Peyer's patch (tissue), 4 donors: ENCODE results near the gene INPP4A. TPM values are rescaled to one million over a fixed set of nuclear protein-coding genes. Genes with fewer than 3 reads are reported as not detected.

ENCODE experiments used
- DNase-seq, 3 donors: peaks; one replicate each; pipeline ENCODE4 v3.0.0-alpha.2; 2017 to 2019
- H3K27ac ChIP-seq, 4 donors: fragments of 200-600 bp; sonication (generic); one replicate each; pipeline ENCODE4 v1.5.1; 2016 to 2019
- H3K27me3 ChIP-seq, 2 donors: fragments of 200-600 bp; sonication (generic); one replicate each; pipeline ENCODE4 v1.5.1; 2019
- H3K36me3 ChIP-seq, 3 donors: fragments of 200-600 bp; sonication (generic); one replicate each; pipeline ENCODE4 v1.5.1; 2016 to 2019
- H3K4me1 ChIP-seq, 4 donors: fragments of 200-600 bp; sonication (generic); one replicate each; pipeline ENCODE4 v1.5.1; 2016 to 2019
- H3K4me3 ChIP-seq, 4 donors: fragments of 200-600 bp; sonication (generic); 1 replicate in 3 of 4; 2 replicates in 1 of 4; pipeline ENCODE4 v1.5.1; 2016 to 2019; ENCODE audit warnings: mild to moderate bottlenecking in 1 of 4
- H3K9me3 ChIP-seq, 4 donors: fragments of 200-600 bp; sonication (generic); one replicate each; pipeline ENCODE4 v1.5.1; 2016 to 2019; ENCODE audit warnings: mild to moderate bottlenecking in 1 of 4
- CTCF ChIP-seq, 6 experiments: fragments of 450-650 bp in 4 of 6; fragments of 200-600 bp in 2 of 6; sonication (generic) in 1 of 6; IDR thresholded peaks; one replicate each; pipeline ENCODE4 v1.5.1; 2017 to 2019; ENCODE audit warnings: antibody characterized with exemption in 6 of 6, mild to moderate bottlenecking in 3 of 6, moderate library complexity in 1 of 6
- POLR2A ChIP-seq, 2 donors: fragments of 450-650 bp; IDR thresholded peaks; one replicate each; pipeline ENCODE4 v1.5.1; 2017; ENCODE audit warnings: antibody characterized with exemption in 2 of 2, mild to moderate bottlenecking in 2 of 2, moderate library complexity in 2 of 2
- total RNA-seq, 4 donors: library from RNA; depleted of rRNA; stranded (reverse); fragments of >200 nt; gene quantifications; one replicate each; pipeline ENCODE4 v1.1.0, GENCODE V29; 2016

INPP4A gene
- total RNA-seq, 4 donors from 2014 or later: 15.6 to 78.4 (median 27.4) TPM

- Histone ChIP-seq H3K9me3 (no peaks in the 10 kb centered on the region), H3K36me3 (peaks cover 0 to 68% (median 0%) of the 10 kb centered on the region in 3 donors), H3K4me1 (no peaks in the 10 kb centered on the region), H3K27me3 (no peaks in the 10 kb centered on the region), H3K27ac (peak overlapping the region in 1 of 4 donors; percentile 2), H3K4me3 (no peak overlapping the region)
- DNase-seq: peak in 1 of 3 donors; percentile 23
- TF ChIP-seq CTCF (IDR thresholded peaks at IDR 0.05): no peak
- no peak for TF ChIP-seq POLR2A (IDR thresholded peaks at IDR 0.05)
Observed at GRCh38 chr2:98565286-98565860, 120.7 kb downstream of the INPP4A start.

- DNase-seq: peak in 1 of 3 donors; percentile 36
- peaks cover 0 to 74% (median 0%) of the 10 kb centered on the region in 3 donors for H3K36me3 ChIP-seq
- TF ChIP-seq POLR2A (IDR thresholded peaks at IDR 0.05) (no peak), CTCF (IDR thresholded peaks at IDR 0.05) (no peak)
- H3K9me3 ChIP-seq: no peaks in the 10 kb centered on the region
- H3K4me3 ChIP-seq: no peak overlapping the region
- H3K4me1 ChIP-seq: no peaks in the 10 kb centered on the region
- H3K27me3 ChIP-seq: no peaks in the 10 kb centered on the region
- H3K27ac ChIP-seq: no peak overlapping the region
Observed at GRCh38 chr2:98565941-98566340, 121.3 kb downstream of the INPP4A start.

GRCh38 chr2:98568161-98568956, 123.7 kb downstream of the INPP4A start:
- Histone ChIP-seq H3K27ac (no peak overlapping the region), H3K36me3 (peaks cover 0 to 91% (median 0%) of the 10 kb centered on the region in 3 donors)
- TF ChIP-seq POLR2A (IDR thresholded peaks at IDR 0.05) (no peak), CTCF (IDR thresholded peaks at IDR 0.05) (no peak)

GRCh38 chr2:98569197-98569793, 124.6 kb downstream of the INPP4A start:
- no peaks in the 10 kb centered on the region for H3K27me3 ChIP-seq
- no peaks in the 10 kb centered on the region for H3K4me1 ChIP-seq
- H3K36me3 ChIP-seq: peaks cover 0 to 89% (median 0%) of the 10 kb centered on the region in 3 donors
- no peak overlapping the region for H3K27ac ChIP-seq
- no peak for TF ChIP-seq POLR2A (IDR thresholded peaks at IDR 0.05)
- TF ChIP-seq CTCF (IDR thresholded peaks at IDR 0.05): peak; percentile 60 to 86 (median 71)
- DNase-seq: peak; percentile 58 to 76 (median 70)
- no peak overlapping the region for H3K4me3 ChIP-seq
- H3K9me3 ChIP-seq: no peaks in the 10 kb centered on the region

More at GRCh38 chr2:98568161-98568956, 123.7 kb downstream of the INPP4A start:
- H3K27me3 ChIP-seq: no peaks in the 10 kb centered on the region
- DNase-seq: peak in 1 of 3 donors; percentile 35
- no peak overlapping the region for H3K4me3 ChIP-seq
- H3K9me3 ChIP-seq: no peaks in the 10 kb centered on the region
- no peaks in the 10 kb centered on the region for H3K4me1 ChIP-seq

DNA sequence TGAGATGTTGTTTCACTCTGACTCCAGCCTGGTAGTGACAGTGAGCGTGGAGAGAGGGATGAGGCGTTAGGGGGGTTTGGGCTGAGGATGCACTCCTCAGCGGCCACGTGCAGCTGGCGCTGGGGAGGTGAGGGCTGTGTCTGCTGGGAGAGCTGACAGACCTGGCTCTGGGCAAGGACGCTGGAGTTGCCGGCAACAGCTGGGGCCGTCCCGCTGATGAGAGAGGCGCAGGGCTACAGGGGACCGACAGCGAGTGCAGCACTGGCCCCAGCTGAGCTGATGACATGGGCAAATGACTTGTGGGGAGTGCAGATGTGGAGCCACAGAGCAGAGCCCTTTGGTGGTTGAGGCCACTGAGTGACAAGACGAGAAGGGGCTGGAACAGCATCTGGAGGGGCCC, 125.3 kb downstream of the INPP4A start:
- peak in 1 of 3 donors; percentile 35 for DNase-seq
- Histone ChIP-seq H3K27me3 (no peaks in the 10 kb centered on the region), H3K4me3 (no peak overlapping the region), H3K27ac (no peak overlapping the region), H3K9me3 (no peaks in the 10 kb centered on the region), H3K36me3 (peaks cover 0 to 88% (median 0%) of the 10 kb centered on the region in 3 donors), H3K4me1 (no peaks in the 10 kb centered on the region)
- no peak for TF ChIP-seq POLR2A (IDR thresholded peaks at IDR 0.05)
- TF ChIP-seq CTCF (IDR thresholded peaks at IDR 0.05): no peak
